SHP77 treated with DMSO at 0.1 percent for 48 hours (cell line): ENCODE data around the gene IL1R1.

Experiments
- DNase-seq: peaks from one replicate; lab custom pipeline; 2025; lab: John Stamatoyannopoulos, UW

Gene IL1R1

DNA sequence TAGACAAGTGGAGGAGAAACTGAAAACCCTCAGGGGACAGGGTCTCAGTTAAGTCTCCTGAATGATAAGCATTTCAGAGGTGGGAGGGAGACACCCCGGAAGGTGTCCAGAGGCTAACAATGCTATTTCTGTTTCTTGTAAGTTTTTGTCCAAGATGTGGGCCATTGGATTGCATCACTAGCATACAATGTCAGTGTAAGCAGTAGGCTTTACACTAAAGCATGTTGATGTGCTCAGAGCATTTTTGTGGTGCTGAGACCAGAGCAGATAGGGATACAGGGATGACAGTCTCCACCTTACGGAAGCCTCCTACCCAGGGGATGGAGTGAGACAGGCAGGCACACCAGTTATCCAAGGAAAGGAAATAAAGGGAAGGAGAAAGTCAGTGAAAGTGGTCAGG is 2.2 kb upstream of the IL1R1 start:
- DNase-seq = no peak

DNA sequence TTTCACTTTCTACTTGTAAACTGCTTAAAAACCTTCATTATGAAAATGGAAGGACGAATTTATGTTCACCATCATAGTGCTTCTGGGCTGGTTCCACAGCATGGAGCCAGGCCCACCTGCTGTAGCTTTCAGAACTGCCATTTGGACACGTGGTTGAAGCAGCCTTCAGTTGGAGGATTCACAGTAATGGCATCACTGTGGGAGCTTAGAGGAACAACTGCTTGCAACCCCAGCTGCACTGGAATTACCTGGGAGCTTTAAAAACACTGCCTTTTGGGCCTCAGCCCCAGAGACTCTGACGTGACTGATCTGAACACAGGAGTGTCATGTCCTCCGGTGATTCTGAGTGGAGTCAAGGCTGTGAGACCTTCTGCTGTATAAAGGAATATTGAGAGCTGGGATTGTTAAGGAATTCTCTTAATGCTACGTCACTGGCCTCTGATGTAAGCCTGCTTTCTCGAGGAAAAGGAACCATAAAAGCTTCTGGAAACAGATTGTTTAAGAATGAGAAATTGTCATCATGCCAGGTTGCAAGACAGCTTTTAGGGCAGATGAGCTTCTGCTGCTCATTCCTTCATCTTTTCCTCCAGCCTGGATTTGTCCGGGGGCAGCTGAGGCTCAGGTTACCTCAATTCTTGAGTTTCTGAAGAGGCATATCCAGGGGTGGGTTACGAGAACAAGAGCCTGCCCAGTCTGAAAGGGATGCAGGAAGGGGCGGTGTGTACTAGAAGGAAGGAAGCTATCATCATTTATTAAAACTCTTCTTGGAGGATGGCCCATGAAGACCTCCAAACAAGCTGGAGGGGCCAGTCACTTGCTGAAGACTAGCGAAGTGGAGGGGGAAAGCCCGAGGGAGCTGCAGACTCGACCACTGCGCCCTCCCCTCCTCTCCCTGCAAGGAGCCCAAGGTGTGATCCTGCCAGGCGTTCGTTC is 1.3 kb upstream of the IL1R1 start:
- no peak for DNase-seq

DNA sequence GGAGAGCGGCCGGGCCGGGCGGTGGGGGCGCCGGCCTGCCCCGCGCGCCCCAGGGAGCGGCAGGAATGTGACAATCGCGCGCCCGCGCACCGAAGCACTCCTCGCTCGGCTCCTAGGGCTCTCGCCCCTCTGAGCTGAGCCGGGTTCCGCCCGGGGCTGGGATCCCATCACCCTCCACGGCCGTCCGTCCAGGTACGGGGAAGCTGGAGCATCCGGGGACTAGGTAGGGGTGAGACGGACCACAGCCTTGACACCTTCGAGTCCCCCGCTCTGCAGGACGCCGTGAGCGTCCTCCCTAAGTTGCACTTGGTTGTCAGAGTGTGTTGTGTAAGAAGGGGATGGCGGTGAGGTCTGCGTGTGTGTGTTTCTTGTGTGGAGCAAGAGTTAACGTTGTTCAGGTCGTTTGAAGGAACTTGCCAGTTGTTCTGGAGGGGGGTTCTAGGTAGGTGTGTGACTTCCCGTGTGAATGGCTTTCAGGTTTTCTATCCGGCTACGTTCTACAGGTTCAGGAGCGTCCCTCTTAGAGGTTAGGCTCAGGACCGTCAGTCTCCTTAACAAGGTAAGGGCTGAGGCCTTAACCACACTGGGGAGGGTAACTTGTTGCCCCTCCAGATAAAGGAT is 393 bp downstream of the IL1R1 start:
- DNase-seq = no peak

DNA sequence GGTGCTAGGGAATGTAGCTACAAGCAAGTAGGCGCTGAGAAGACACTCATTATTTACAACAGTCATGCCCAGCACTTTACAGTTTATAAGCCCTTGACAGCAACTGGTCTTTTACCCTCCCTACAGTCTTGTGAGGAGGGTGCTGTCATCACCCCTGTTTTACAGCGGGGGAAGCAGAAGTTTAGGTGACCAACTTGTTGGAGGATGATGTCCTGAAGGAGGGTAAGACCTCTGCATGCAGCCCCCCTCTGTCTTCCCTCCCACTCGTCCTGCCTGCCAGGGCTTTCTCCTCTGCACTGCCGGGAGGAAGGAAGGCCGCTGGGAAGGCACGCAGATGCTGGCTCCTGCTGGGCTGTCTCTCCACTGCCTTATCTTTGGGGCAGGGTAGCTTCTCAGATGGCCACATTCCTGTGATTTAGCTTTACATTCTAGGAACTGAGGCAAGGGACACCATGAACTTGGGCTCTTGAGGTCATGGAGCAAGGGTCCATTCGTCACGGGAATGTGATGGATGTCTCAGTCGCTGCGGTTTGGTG is 972 bp downstream of the IL1R1 start:
- no peak for DNase-seq

DNA sequence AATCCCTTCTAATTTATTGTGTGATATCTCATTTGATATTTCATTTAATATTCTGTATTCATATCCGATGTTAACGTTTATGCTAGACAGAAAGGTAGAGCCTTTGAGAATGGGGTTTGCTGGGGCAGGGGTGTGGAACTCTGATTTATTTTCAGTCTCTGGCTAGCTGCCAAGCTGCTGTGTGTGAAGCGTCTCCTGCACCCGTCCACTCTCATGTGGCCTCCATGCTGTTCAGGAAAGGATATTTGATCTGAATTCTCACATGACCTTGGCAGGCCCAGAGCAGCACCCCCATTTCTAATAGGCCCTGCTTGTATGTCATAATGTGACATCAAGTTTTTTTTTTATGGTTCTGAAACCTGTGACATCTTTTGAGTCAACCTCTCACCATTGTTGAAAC is 1.6 kb downstream of the IL1R1 start:
- no peak for DNase-seq

DNA sequence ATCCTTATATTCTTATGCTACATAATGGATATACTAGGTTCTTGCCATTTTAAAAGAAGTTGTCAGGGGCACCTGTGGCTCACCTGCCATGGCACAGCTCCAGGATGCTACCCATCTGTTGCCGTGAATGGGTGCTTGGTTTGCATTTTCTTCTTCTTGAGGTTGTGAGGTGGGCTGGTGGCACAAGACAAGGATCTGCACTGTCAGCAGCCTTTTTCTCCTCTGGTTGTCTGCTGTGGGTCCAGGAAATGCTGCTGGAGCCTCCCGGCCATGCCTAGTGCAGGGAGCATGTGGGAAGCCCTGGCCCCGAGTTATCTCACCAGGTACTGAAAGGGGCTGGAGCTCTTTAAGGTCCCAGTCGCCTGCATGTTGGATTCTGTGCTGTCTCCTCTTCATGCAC is 2.6 kb downstream of the IL1R1 start:
- DNase-seq = no peak

DNA sequence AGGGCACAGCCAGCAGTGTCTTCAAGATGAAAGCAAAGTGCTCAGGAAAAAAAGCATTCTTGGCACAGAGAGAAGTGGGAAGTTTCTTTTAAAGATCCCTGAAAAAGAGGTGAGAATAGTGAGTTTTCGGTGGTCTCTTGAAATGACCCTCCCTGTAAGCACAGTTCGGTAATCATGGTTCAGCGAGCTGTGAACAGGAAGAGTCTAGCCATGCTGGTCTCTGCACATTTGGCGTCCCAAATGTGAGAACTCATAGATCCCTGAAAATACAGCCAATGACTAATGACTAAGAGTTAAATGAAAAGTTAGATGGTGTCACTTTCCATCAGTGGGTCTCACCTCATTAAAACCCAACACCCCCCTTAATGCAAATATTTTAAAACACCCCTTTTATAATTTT is 3.4 kb downstream of the IL1R1 start:
- DNase-seq = no peak

DNA sequence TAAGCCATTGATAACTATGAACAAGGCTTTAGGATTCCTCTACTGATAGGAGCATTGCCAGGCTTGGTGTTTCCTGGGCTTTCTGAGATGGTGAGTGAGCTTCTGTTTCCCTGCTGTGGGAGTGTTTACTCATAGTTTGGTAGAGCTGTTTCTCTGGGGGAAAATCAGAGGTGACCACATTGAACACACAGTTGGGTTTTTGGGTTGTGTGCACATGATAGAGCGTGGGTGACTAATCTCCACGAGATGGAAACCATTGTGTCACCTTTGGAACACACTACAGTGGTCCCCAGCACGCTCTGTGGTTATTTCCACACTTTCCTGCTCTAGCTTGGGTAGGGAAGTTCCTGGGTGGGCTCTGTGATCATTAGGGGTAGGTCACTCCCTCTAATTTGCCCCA is 5.4 kb downstream of the IL1R1 start:
- DNase-seq = no peak

DNA sequence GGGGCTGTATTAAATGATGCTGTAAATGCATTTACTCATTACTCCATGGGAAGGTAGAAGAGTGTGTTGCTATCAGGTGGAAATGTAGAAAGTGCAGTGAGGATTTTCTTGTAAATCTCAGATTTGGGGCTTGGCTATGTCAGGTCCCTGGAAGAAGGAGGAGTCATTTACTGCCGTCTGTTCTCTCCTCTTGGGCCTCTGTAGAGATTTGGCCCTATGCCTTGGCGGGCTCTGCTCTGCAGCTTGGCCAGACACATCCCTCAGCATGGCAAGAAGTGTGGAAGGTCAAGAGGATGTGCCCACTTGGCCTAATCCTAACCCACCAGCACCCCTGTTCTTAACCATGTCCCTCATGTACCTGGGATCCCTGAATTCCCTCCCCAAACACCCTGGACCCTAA is 6.7 kb downstream of the IL1R1 start:
- DNase-seq = no peak

DNA sequence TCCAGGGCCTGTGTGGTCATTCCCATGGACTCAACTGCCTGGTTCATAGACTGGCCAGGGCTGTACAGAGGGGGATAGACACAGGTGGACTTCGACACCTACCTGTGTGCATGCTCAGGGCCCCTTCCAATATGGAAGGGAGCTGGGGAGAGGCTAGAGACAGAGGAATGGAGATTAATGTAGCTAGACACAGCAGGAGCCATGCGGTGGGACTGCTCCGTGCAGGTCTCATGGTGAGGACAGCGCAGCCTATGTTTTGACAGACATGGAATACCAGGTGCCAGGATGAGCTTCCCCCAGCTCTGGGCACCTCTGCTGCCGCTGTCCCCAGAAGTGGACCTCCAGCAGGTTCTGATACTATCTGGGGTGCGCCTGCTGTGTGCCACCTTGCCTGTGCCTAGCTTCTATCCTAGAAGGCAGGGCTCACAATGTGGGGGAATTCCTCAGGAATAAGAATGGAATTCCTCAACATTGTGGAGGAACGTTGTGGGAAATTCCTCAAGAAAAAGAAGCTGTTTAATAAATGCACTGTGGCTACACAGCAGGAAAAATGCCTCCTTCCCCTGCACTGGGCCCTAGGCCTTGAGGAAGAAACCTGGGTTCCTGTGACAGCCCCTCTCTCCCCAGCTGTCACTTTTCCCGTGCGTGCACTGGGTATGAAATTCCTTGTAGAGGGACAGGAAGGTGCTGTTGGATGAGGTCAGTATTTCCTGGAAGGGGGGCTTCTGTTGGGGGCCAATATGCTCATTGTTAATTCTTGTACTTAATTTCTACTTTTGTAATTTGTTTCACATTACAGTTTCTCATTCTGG is 7.3 kb downstream of the IL1R1 start:
- DNase-seq = no peak

DNA sequence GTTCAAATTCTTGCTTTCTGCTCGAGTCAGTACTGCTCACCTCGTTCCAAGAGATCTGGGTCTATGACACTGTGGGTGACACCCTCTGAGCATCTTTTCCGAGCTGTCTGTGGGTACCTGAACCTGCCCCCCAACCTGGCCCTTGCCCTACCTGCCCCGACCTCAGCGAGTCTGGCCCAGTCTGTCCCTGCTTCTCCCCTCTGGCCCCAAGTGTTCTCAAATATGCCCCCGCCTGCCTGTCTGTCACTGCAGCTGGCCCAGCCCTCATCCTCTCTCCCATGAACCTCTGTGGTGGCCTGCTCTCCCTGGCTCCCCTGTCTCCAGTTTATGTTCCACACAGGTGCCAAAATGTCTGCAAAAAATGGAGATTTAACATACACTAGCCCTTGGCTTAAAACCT is 11.8 kb downstream of the IL1R1 start:
- DNase-seq = no peak

DNA sequence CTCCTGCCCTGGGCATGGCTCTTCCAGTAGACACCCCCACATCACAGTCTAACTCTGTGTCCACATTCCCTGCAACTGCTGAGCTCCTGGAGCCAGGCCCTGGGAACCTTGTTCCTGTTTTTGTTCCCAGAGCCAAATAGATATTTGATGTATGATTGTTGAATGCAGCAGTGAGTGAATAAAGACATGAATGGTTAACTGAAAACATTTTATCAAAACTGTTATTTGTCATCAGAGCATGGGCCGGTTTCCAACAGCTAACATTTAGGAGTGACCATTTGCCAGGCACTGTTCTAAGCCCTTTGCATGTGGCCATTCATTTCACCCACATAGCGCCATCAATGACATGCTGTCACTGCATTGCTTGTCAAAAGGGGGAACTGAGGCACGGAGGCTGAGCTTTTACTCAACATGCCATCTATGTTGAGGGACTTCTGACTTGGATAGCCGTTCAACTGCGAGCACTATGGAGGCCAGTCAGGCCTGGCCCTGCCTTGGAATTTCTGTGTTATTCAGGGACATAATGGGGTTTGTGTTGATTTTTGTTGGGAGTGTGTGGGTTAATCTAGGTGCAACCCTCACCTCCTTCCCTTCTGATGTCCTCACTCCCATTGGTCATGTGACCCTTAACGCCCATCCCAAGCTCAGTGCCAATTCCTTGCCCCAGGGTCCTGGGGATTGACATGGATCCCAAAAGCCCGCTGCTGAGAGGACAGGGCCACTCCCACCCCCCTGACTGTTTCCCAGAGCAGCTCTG is 12.6 kb downstream of the IL1R1 start:
- DNase-seq = no peak

DNA sequence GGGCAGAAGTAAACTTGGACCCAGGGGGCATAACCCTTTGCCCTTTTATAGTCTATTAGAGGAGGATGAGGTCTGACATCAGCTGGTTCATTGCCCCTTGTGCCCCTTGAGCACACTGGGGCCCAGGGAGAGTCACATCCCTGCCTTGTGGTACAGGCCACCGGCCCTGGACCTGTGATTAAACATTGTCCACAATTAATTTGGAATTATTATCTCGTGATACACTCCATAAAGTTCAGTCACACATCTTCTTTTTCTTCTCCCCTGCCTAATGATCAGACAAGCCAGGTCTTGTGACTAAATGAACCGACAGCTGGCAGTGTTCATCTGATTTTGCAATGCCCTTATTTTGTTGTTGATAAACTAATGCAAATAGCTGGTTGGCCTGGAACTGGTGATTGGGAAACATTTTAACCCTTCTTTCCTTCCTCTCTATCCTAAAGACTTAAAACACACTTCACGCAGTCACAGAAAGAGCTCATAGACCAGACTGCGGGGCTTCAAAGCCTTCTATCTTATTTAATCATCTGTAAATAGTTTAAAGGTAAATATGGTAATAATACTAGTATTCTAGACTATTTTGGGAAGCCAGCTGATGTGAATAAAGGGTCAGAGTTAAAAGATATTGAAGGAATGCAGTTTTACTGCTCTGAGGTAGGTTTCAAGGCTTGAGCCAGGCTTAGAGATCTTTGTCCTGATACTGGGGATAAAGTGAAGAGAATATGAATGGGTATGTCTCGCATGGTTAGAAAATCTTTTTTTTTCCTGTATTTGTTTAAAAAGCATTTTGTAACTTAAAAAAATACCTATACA is 13.4 kb downstream of the IL1R1 start:
- no peak for DNase-seq

DNA sequence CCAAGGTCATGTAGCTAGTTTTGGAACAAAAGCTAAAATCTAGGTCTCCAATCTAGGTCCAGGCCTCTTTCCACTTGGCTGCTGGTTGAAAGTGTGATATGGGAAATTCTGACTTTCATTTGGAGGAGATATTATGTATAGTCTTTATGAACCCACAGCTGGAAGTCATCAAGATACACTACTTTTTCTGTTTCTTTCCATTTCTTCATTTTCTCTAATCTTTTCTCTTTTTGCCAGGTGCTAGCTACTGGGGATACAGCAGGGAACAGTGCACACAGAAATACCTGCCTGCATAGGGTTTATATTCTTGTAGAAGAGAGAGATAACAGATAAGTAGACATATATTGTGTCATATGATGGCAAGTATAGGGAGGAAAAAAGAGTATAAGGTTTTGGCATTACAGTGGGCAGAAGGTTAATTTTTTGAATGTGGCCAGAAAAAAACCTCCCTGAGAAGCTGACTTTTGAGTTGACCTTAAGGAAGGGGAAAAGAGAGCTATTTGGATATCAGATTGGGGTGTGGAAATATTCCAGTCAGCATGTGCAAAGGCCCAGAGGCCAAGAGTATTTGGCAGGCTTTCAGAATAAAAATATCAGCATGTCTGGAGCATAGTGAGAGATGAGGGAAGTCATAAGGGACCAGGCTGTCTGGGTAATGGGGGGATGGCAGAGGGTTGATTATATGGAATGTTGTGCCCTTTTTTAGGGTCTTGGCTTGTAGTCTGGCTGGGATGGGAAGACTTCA is 15.6 kb downstream of the IL1R1 start:
- DNase-seq = no peak

DNA sequence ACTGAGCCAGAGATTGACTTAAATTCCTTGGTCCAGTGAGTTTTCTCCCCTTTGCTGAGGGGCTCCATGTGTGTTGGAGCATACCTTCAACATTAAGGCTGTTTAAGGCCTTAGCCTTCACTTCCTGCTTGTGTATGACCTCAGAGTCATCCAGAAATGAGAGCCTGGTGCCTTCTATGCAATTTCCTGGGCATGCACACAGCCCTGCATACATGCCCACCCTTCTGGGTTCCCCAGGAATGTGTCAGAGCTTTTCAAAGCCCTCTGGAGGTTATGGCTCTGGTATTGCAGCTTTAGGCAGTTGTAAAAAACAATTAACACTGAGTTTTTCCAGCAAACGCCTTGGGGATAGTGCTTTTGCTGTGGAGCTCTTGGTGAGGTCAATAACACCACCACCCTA is 16.7 kb downstream of the IL1R1 start:
- no peak for DNase-seq

DNA sequence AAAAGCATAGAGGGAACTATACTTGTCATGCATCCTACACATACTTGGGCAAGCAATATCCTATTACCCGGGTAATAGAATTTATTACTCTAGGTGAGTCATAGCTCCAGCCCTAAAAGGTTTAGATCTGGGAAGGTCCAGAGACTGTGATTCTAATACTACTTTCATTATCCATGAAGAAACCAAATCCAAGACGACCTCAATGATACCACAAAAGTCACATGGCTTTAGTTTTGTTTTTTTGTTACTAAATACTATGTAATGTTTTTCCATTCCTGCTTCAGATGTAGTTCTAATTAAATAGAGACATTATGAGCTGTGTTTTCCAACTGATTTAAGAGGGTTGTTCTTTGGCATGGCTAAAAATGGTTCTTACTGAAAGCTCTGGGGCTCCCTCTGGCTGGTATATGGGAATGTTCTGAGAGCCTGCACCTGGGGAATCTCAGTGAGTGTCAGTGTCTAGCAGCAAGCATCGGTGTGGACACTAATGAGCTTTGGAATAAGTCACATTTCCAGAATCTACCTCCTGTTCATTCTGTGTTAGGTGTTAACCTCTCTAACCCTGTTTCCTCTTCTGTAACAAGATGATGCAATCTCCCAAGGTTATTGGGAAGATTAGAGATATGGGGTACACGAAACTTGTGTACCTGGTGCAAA is 23.8 kb downstream of the IL1R1 start:
- no peak for DNase-seq

DNA sequence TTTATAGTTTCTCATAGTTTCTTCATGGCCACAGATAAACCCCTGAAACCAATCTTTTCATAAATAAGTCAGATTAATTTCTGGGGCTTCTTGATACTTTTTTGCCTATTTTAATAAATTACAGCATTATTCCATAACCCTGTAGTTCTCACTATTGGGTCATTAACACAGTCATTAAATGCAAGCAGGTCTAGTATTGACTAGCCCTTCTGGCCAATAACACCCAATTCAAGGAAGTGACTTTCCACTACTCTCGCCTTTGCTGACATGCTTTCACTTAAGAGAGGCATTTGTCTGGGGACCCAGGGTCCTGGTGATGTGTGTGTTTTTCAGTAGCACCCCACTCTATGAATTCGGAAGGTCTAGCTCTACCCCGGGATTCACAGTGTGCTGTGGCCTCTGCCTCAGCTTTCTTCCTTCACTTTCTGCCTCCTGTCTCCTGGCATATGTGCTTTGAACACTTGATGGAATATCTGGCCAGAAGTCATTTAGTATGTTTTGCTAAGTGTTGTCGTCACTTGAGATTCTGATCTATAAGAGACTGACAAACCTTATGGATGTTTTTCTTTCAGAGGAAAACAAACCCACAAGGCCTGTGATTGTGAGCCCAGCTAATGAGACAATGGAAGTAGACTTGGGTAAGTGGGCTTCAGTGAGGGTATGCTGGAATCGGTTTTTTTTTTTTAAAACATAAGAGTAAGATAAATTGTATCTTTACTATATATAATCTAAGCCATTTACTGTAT is 25.7 kb downstream of the IL1R1 start:
- DNase-seq = no peak

DNA sequence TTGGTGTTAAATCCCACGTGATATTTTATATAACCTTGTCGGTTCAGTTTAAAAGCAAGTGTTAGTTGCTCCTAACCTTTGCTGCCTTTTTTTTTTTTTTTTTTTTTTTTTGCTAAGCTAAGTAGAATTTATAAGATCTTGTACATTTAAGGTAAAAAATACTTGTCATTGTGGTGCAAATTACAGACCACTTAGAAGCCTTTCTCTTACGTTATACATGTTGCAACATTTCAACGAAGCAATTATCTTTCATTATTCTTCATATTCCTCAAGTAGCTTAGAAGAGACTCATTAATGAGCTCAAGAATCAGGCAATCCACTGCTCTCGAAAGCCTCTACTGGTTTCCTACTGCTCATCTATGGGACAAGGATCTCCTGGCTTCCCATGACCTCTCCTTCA is 29.4 kb downstream of the IL1R1 start:
- no peak for DNase-seq

DNA sequence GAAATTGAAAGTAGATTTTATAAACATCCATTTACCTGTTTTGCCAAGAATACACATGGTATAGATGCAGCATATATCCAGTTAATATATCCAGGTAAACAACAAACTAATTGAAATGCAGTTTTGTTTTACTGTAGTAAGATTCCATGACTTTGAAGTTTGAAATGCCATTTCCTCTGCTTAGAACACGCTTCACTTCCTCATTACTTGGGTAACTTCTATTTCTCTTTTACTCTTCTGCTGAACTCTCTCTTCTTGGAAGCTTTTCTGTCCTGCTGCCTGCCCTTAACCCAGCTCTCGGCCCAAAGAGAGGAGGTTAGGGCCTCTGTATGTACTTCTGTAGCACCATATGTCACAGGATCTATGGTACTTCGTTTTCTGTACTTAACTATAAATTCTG is 30.2 kb downstream of the IL1R1 start:
- DNase-seq = no peak
